Measurements from ENCODE around the gene POLR3B.
"Not testable (repeated sequence)": the region's sequence is repeated elsewhere in the genome, so short reads cannot be mapped to it uniquely, and the experiment has no call there.

The POLR3B gene

DNA sequence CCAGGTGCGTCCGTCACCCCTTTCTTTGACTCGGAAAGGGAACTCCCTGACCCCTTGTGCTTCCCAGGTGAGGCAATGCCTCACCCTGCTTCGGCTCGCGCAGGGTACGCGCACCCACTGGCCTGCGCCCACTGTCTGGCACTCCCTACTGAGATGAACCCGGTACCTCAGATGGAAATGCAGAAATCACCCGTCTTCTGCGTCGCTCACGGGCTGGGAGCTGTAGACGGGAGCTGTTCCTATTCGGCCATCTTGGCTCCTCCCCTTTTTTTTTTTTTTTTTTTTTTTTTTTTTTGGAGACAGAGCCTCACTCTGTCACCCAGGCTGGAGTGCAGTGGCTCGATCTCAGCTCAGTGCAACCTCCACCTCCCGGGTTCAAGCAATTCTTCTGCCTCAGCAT lies 120.1 kb downstream of the POLR3B start:
- DNase-seq: not testable (repeated sequence)

DNA sequence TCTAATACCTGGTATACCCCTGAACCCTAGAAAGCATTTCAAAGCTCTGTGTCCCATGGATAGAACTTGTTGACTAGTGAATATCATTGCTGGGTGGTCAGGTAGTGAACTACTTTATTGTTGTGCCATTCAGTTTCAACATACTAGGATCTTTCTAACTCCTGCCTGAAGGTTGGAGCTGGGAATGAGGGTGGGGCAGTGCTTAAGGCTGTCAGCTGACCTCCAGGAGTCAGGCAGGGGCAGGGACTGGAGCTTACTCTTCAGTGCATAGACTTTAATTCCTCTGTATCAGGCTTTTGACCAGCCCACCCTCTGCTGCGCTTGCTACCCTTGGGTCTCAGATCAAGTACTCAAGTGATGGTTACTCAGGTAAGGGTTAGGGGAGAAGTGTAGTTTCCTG lies 122.7 kb downstream of the POLR3B start:
- no peak for DNase-seq

DNA sequence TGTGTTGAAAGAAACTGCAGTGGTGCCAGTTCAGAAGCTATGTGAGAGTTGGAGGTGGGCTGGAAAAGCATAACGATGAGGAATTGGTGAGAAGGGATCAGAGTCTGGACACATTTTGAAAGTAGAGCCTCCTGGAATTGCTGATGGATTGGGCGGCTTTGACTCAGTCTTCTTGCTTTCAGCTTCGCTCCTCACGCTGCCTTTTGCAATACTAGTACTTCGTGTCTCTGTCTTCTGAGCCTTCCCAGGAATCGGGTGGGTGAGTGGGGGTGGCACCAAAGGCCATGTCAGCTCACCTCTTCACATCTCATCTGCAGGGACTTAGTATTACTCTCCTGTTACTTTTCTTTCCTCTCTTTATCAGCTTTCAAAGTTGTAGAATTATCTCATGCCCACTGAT lies 123.7 kb downstream of the POLR3B start:
- no peak for DNase-seq

DNA sequence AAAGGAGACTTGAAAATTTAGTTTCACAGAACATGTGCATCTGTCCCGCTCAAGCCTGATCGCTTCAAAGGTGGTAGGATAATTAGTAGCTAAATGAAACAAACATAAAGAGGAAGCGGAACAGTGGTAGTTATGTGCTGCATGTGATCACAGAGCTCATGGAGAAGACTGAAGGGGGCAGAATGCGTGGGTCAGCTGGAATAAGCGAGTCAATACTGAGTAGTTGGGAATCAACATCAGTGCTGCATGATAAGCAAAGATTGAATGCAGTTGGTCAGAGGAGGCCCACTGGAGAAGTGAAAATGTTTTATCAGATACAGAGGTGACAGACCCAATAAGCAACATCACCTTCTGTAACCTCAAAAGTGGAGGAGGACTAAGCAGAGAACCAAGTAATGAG lies 130.1 kb downstream of the POLR3B start:
- no peak for DNase-seq

DNA sequence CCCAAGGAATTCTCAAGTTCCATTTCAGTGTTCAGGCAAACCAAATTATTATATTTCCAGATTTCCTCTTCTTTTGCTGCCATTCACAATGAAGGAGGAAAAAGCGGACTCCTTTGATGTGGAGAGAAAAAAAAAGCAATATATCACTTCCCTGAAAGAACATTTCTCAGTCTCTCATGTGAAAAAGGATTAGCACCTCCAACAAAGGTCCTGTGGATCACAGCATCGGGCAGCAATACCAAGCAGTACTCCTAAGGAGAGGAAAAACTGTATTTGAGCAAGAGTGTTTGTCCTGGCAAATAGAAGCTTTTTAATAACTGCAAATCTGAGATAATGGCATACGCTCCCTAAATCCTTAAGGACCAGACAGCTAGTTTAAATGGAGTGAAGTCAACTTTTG lies 131.3 kb downstream of the POLR3B start:
- no peak for DNase-seq

DNA sequence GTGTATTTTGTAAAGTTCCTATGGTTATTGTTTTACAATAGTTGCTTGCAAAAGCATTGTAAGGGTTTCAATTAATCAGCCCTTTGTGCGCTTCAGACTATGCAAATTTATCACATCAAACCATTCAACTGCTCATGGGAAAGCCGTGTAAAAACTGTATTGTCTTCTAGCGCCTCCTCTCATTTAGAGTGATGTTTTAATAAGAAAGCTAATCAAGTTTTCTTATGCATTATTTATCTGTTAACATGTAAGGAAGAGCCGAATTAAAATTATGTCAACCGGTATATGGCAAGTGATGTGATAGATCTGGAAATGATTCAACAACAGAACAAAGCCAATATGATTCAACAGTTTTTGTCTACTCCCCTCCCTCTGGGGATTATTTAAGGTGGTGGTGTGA lies 132.7 kb downstream of the POLR3B start:
- DNase-seq: peak; percentile 26

DNA sequence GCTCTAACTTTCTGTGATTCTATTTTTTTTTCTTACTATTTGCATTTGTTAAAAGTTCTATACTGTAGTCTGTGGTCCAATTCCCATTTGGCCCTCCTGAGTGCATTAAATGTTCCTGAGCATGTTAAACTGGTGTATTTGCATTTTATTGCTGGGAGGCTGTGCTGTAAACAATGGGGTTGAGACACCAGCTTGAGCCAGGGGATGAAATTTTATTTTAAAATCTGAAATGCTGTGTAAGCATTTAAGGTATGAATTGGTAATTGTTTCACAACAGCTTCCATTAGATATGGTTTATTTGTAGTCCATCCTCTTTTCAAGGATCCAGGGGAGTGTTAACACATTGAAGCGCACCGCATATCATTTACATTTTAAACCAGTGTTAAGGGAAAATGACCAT lies 135.3 kb downstream of the POLR3B start:
- peak; percentile 62 for DNase-seq

DNA sequence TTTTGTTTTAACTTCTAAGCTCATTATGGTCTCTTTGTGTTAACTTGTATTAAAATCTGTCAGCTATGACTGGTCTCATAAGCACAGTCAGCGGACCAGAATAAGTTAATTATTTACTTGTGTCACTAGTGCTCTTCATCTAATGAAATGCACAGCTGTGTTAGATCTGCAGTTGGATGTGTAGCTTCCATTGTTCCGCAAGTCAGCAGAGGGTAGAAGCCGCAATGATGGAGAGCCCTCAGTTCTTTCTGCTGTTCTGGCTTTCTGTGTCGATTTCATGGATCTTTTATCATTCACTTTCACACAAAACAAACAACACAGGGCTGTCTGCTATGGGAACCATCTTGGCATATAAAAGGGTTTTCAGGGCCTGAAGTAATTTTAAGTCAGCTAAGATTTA lies 136.0 kb downstream of the POLR3B start:
- DNase-seq: peak; percentile 80

DNA sequence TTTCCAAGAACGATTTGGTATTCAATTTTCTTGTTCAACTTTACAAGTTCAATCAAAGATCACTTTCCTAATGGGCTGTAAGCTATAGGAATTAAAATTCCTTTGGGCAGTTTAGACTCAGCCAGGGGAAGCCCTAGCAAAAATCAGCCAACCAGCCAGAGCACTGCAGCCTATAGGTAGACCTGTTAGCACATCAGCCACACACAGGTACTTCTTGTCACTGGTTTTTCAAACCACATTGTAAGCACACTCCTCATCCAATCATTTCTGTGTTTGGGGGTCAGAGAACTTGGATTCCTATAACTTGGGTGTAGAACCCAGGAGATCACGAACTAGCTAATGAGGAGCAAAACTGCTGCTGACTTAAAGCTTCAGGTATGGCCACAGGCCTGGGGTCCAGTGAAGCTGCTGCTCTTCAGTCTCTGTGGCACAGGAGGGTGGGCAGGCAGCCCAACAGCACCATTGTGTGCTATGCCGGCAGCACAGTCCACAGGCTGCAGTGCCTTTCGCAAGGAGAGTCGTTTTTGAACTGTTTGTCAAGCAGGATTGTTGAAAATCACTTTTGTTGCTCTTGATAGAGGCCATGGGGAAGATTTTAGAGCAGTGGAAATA lies 137.9 kb downstream of the POLR3B start:
- DNase-seq: no peak

DNA sequence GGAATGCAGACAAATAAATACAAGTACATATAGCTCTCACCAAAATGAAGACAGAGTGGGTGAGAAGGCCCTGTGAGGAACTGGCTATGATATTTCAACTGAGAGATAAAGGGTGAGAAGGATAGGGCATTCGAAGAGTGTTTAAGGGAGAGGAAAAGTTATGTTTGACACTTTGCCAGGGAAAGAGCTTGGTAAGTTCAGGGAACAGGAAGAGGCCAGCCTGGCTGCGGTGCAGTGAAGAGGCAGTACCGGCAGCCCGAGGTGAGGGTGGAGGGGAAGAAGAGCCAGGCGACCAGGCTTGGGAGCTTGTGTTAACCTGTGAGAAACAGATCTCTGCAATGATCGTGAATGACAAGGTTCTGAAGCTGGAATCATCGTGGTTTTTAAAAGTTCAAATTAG lies 140.5 kb downstream of the POLR3B start:
- DNase-seq: no peak

DNA sequence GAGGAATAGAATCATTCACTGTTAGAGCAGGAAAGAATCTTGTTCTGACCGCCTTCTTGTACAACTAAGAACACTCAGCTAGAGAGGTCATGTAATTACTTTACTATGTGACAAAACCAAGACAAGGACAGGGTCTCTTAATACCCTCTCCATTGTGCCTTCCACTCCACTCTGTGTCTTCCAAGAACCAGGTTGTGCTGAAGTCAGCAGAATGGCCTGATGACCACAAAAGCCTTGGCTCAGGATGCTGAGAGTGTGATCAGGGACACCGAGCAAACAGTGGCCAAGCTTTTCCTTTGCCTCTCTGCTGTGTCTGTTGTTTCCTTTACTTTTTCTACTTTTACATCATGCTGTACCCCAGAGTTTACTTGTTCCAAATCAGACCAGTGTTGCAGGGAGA lies 142.1 kb downstream of the POLR3B start:
- no peak for DNase-seq

DNA sequence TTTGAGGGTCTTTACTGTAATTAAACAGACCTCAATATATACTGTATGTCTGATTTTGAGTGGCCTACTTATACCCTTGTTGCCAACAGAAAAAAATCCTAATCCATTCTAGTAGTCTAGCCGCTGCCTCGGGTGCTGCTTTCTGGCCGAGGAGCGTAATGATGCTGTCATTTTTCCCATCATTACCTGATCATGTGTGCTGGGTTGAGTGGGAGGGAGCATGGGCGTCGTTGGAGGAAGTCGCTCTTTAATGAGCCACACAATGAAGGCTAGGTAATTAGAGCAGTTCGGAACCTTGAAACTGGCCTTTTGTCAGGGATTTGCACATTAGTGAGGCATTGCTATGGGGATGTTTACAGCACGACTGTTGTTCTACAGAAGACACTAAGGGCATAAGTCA lies 149.1 kb downstream of the POLR3B start:
- DNase-seq: no peak

DNA sequence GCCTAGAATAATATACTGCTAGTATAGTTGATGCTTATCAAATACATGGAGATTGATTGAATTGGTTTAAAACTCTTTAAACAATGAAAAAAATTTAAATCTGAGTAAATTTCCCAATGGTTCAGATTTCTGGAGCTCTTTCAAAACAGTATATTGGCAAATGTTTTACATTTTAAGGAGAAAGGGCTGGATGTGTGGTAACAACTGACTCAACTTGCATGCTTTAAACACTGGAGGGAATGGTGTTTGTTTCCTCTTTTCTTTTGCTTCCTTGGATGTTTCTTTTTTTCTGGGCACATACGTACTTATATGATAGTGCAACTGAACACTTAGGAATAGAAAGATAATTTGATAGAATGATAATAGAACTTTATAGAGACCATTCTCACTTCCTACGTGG lies 151.4 kb downstream of the POLR3B start:
- no peak for DNase-seq

DNA sequence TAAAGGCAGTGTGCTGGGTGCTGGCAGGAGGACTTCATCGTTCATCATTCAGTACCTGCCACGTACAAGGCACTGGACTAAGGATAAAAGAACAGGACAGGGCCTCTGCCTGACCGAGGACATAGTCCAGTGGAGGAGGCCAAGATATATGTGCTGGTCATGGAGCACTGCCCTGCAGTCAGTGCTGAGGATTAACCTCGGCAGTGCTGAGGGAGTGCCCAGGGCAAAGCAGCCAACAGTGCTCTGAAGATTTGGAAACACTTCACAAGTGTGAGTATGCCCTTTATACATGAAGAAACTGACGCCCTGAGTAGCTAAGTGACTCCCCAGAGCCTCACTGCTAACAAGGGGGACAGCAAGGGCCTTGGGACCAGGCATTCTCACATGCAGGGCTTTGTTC lies 153.8 kb downstream of the POLR3B start:
- no peak for DNase-seq

DNA sequence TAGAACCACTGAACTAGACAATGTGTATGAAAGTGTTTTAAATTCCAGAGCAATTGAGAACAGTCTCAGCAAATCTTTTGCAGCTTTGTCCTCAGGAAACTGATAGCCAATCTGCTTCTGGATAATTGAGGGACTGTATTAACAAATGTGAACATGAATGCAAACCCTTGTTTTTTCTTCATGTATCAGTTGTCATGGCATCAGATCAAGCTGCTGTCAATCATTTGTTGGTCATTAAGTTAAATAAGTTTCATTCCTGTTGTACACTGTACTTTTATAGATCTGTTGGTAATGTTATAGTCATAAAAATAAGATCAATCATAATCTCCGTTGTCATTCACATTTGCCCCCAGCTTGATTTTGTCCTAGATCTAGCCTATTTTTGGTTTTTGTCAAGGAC lies 159.8 kb downstream of the POLR3B start:
- no peak for DNase-seq

DNA sequence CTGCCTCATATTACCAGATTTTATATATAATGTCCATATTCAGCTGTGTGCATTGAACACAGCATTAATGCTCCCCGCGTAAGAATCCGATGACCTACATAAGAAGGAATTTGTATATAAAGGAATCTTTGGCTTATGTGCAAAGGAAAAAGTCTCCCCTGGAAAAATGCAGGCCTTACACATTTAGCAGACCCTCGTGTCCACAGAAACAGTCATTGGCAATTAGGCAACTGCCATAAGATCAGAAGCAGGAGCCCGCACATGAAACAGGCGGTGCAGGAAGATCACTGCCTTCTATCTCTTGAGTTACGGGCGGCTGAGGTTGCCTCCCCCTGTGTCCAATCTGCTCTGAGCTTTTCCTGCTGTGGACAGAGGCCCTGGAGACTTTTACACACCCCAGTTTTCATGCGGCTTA lies 162.1 kb downstream of the POLR3B start:
- no peak for DNase-seq

DNA sequence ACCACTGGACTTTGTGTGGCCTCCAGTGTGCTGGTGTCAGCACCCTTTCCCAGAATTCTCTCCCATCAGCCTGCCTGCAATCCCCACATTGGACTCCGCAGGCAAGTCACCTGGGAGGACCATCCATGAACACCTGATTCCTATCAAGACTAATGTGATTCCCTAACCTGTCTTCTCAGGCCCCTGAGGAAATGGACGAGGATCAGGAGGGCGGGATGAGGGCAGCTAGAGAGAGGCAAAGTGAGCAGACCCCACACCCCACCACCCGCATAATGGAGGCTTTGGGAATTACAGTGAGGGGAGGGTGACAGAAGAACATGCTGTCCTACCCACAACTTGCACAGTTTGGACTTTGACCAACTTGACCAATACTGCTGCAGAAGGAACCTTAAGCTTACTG lies 164.4 kb downstream of the POLR3B start:
- no peak for DNase-seq

DNA sequence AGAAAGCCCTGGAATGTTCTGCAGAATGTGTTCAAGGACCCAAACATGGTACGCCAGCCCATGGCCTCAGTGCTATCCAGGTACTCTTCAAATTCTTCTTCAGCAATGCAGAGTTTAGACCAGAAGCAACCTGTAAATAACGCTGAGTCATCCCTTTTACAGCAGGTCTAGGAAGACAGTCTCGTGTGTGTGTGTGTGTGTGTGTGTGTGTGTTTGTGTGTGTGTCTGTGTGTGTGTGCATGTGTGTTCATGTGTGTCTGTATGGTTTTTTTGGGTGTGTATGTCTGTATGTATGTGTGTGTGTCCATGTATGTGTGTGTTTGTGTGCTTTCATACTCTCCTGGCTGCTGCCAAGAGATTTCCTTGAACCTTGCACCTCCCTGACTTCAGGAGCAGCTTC lies 165.2 kb downstream of the POLR3B start:
- no peak for DNase-seq

DNA sequence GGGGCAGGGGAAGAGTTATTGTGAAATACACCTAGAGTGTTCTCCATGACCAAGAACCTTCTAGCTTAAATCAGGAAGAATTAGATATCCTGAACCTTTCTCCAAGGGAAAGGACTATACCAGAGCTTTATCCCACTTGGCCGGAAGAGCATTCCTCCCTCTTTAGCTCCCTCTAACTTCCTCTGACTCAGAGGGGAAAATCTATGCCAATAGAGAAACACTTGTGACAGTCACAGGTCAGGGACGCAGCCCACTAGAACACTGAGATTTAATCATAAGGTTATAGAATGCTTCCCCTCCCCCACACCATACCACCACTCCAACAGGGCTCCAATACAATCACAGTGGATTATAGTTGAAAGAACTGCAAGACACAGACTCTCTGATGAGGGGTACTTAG lies 169.8 kb downstream of the POLR3B start:
- DNase-seq: no peak

DNA sequence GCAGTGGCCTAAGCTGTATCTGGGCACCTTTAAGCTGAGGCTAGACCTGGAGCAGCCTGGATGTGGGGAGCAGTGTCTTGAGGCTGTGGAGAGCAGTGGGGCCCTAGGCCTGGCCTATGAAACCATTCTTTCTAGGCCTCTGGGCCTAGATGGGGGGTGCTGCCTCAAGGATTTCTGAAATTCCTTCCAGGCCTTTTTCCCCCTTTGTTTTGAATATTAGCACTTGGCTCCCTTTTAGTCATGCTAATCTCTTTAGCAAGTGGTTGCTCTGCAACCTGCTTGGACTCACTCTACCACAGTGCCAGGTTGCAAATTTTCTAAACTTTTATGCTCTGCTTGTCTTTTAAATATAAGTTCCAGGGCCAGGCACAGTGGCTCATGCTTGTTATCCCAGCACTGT lies 183.7 kb downstream of the POLR3B start:
- DNase-seq: no peak

DNA sequence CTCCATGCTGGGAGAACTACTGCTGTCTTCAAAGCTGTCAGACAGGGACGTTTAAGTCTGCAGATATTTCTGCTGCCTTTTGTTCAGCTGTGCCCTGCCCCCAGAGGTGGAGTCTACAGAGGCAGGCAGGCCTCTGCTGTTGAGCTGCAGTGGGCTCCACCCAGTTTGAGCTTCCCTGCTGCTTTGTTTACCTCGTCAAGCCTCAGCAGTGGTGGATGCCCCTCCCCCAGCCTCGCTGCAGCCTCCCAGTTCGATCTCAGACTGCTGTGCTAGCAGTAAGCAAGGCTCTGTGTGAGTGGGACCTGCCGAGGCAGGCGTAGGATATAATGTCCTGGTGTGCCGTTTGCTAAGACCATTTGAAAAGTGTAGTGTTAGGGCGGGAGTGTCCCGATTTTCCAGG lies 193.9 kb downstream of the POLR3B start:
- DNase-seq: no peak

DNA sequence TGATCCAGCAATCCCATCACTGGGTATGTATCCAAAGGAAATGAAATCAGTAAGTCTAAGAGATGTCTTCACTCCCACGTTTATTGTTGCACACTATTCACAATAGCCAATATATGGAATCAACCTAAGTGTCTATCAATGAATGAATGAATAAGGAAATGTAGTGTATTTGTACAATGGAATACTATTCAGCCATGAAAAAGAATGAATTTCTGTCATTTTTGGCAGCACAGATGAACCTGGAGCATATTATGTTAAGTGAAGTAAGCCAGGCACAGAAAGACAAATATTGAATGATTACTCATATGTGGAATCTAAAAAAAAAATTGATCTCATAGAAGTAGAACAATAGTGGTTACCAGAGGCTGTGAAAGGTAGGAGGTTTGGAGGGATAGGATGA lies 194.7 kb downstream of the POLR3B start:
- no peak for DNase-seq

Data from NCI-H526 treated with DMSO at 0.1 percent for 48 hours (cell line).